ENCODE measurements around the gene MAPKAP1.

DNA sequence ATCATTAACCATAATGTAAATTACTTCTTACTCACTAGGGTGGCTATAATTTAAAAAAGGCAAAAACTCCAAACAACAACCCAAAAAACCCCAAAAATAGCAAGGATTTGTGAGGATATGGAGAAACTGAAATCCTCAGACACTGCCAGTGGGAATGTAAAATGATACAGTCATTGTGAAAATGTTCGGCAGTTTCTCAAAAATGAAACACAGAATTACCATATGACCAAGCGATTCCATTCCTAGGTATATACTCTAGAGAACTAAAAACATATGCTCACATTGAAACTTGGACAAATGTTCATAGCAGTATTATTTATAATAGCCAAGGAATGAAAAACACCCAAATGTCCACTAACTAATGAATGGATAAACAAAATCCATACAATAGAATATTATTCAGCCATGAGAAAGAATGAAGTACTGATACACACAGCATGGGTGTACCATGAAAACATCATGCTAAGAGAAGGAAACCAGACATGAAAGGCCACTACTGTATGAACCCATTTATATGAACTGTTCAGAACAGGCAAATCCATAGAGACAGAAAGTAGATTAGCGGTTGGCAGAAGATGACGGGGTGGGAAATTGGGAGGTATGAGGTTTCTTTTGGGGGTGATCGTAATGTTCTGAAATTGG lies 119.1 kb downstream of the MAPKAP1 start:
- TF ChIP-seq, protein P1, sequence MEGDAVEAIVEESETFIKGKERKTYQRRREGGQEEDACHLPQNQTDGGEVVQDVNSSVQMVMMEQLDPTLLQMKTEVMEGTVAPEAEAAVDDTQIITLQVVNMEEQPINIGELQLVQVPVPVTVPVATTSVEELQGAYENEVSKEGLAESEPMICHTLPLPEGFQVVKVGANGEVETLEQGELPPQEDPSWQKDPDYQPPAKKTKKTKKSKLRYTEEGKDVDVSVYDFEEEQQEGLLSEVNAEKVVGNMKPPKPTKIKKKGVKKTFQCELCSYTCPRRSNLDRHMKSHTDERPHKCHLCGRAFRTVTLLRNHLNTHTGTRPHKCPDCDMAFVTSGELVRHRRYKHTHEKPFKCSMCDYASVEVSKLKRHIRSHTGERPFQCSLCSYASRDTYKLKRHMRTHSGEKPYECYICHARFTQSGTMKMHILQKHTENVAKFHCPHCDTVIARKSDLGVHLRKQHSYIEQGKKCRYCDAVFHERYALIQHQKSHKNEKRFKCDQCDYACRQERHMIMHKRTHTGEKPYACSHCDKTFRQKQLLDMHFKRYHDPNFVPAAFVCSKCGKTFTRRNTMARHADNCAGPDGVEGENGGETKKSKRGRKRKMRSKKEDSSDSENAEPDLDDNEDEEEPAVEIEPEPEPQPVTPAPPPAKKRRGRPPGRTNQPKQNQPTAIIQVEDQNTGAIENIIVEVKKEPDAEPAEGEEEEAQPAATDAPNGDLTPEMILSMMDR (IDR thresholded peaks at IDR 0.05): no peak
- TF ChIP-seq POLR2A (IDR thresholded peaks at IDR 0.05): no peak
